Measurements from ENCODE around the gene ZMAT2. TPM values are rescaled to one million over a fixed set of nuclear protein-coding genes. Genes with fewer than 3 reads are reported as not detected.

The ZMAT2 gene
- total RNA-seq, 1 experiment from 2014 or later = 75.9 TPM

DNA sequence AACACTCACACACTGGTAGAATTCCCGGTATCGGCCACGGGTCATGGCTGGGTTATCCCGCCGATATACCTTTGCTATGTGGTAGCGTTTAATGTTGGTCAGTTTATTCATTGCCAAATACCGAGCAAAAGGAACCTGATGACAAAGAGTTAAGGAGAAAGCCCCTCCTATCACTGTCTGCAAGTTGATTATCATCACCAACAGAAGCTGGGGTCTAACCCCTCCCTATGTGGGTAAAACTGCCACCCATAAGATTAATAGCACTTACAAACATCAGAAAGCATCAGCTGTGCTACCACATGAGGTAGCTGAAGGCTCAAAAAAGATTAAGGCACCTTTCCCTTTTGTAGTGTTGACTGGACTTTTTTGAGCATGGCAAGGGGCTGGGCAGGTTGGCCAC is 21.3 kb upstream of the ZMAT2 start:
- Mint-ChIP-seq H3K4me3 (ENCODE audit: low read depth, unreplicated experiment) (no peak overlapping the region), H3K36me3 (ENCODE audit: insufficient read depth, unreplicated experiment) (peaks cover 39% of the 10 kb centered on the region), H3K27ac (ENCODE audit: unreplicated experiment) (no peak overlapping the region), H3K4me1 (ENCODE audit: low read depth, unreplicated experiment) (no peaks in the 10 kb centered on the region), H3K9me3 (ENCODE audit: low read depth, unreplicated experiment) (no peaks in the 10 kb centered on the region), H3K27me3 (ENCODE audit: unreplicated experiment) (no peaks in the 10 kb centered on the region)
- CTCF ChIA-PET = no interaction called here
- TF ChIP-seq, protein P1, sequence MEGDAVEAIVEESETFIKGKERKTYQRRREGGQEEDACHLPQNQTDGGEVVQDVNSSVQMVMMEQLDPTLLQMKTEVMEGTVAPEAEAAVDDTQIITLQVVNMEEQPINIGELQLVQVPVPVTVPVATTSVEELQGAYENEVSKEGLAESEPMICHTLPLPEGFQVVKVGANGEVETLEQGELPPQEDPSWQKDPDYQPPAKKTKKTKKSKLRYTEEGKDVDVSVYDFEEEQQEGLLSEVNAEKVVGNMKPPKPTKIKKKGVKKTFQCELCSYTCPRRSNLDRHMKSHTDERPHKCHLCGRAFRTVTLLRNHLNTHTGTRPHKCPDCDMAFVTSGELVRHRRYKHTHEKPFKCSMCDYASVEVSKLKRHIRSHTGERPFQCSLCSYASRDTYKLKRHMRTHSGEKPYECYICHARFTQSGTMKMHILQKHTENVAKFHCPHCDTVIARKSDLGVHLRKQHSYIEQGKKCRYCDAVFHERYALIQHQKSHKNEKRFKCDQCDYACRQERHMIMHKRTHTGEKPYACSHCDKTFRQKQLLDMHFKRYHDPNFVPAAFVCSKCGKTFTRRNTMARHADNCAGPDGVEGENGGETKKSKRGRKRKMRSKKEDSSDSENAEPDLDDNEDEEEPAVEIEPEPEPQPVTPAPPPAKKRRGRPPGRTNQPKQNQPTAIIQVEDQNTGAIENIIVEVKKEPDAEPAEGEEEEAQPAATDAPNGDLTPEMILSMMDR (IDR thresholded peaks at IDR 0.05; ENCODE audit: unreplicated experiment) = no peak
- no TSS peak for BruUV-seq (replicated peaks)
- intact Hi-C loops (cut with micrococcal nuclease; ENCODE audit: unreplicated experiment) = no loop called here
- no peak for DNase-seq

GRCh38 chr5:140690376-140690932 is 9.8 kb upstream of the ZMAT2 start:
- TSS peak; percentile 49 for BruUV-seq (replicated peaks)
- H3K27ac Mint-ChIP-seq (ENCODE audit: unreplicated experiment) = peak overlapping the region; percentile 73
- intact Hi-C loops (cut with micrococcal nuclease; ENCODE audit: unreplicated experiment) = no loop called here
- H3K4me3 Mint-ChIP-seq (ENCODE audit: low read depth, unreplicated experiment) = peak overlapping the region; percentile 93
- peaks cover 50% of the 10 kb centered on the region for H3K36me3 Mint-ChIP-seq (ENCODE audit: insufficient read depth, unreplicated experiment)
- no peaks in the 10 kb centered on the region for H3K4me1 Mint-ChIP-seq (ENCODE audit: low read depth, unreplicated experiment)
- H3K9me3 Mint-ChIP-seq (ENCODE audit: low read depth, unreplicated experiment) = no peaks in the 10 kb centered on the region
- TF ChIP-seq, protein P1 (IDR thresholded peaks at IDR 0.05; ENCODE audit: unreplicated experiment) = no peak
- CTCF ChIA-PET = interaction anchor here (0.5 to 1.8 kb wide), 7 partner anchors 10 to 874 kb away, joined by 3 to 9 read pairs (median 4); partner anchors contain the start of genes IK, NDUFA2, TMCO6 and ZMAT2
- no peaks in the 10 kb centered on the region for H3K27me3 Mint-ChIP-seq (ENCODE audit: unreplicated experiment)
- no peak for DNase-seq

DNA sequence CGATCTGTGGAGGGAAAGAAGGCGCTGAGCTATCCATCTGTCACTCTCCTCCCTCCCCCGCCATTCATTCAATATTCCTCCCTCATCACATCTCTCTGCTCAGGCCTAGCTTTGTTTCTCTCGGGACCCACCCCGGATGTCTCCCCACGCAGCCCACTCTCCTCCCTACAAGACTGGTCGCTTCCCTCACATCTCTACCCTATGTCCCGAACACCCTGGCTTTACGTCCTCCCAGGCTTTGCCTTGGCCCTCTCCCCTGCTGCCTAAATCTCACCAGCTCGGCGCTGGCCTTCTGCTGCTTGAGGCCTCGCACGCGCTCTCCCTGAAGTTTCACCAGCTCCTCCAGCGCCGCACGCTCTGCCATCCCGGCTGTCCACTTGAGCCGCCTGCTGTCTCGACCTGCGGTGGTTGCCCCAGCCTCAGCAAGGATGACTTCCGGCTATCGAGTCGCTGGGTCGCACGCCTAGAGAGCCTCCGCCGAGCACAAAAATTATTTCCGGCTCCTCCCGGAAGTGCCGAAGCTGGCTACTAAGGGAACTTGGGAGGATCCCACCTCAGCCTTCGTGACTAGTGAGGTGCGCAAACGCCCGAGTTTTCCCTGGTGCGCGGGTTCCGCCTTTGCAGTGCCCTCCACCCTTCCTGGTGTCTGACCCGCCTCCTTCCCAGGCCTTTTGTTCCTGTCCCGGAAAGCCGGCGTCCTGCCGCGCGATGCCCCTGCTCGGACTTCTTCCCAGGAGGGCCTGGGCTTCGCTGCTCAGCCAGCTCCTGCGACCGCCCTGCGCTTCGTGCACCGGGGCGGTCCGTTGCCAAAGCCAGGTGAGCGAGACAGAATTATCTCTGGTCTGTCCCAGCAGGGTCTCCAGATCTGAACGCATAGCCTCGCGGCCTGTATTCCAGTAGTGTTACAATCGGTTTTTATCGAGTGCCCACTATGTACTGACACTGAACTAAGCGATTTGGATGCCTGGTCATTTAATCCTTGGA is 9.0 kb upstream of the ZMAT2 start, which contains the start of the genes HARS1 and HARS2:
TSS of gene HARS1 (minus strand) at position 430 of the 984 bp plus-strand sequence. CDS start at position 364, 66 bp downstream.
TSS of gene HARS2 (plus strand) at position 515 of the 984 bp plus-strand sequence. CDS start at position 709, 194 bp downstream.
- Mint-ChIP-seq H3K27me3 (ENCODE audit: unreplicated experiment) (no peaks in the 10 kb centered on the region), H3K4me3 (ENCODE audit: low read depth, unreplicated experiment) (peak within 1 kb of the TSS; percentile 93), H3K9me3 (ENCODE audit: low read depth, unreplicated experiment) (no peaks in the 10 kb centered on the region), H3K36me3 (ENCODE audit: insufficient read depth, unreplicated experiment) (peaks cover 52% of the 10 kb centered on the region), H3K27ac (ENCODE audit: unreplicated experiment) (peak within 1 kb of the TSS; percentile 73), H3K4me1 (ENCODE audit: low read depth, unreplicated experiment) (no peaks in the 10 kb centered on the region)
- CTCF ChIA-PET = interaction anchor here (0.5 to 1.8 kb wide), 9 partner anchors 9 to 873 kb away, joined by 3 to 9 read pairs (median 4); partner anchors contain the start of genes IK, NDUFA2, TMCO6 and ZMAT2
- intact Hi-C loops (cut with micrococcal nuclease; ENCODE audit: unreplicated experiment) = loop anchor here (1.0 kb wide), 1 partner anchor 27 kb away; the partner anchor contains the start of gene WDR55
- DNase-seq = peak; percentile 93
- TF ChIP-seq, protein P1 (IDR thresholded peaks at IDR 0.05; ENCODE audit: unreplicated experiment) = no peak
- BruUV-seq (replicated peaks) = no TSS peak

DNA sequence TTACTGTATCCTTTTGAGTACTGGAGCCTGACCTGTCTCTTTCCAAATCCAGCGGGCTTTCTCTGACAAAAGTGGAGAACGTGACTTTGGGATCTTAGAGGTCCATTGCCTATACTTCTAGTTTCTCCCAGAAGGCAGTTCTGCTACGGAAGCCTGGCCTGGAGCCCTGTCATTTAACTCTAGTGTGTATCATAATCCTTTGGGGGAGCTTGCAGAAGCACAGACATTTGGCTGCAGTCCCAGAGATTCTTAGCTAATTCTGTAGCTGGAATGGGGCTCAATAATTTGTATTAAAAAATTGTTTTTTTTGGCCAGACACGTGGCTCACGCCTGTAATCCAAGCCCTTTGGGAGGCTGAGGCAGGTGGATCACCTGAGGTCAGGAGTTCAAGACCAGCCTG is 6.0 kb upstream of the ZMAT2 start:
- CTCF ChIA-PET = no interaction called here
- H3K36me3 Mint-ChIP-seq (ENCODE audit: insufficient read depth, unreplicated experiment) = peaks cover 67% of the 10 kb centered on the region
- H3K9me3 Mint-ChIP-seq (ENCODE audit: low read depth, unreplicated experiment) = no peaks in the 10 kb centered on the region
- no TSS peak for BruUV-seq (replicated peaks)
- H3K4me3 Mint-ChIP-seq (ENCODE audit: low read depth, unreplicated experiment) = no peak overlapping the region
- no peaks in the 10 kb centered on the region for H3K27me3 Mint-ChIP-seq (ENCODE audit: unreplicated experiment)
- TF ChIP-seq, protein P1 (IDR thresholded peaks at IDR 0.05; ENCODE audit: unreplicated experiment) = no peak
- H3K27ac Mint-ChIP-seq (ENCODE audit: unreplicated experiment) = no peak overlapping the region
- DNase-seq = no peak
- intact Hi-C loops (cut with micrococcal nuclease; ENCODE audit: unreplicated experiment) = no loop called here
- H3K4me1 Mint-ChIP-seq (ENCODE audit: low read depth, unreplicated experiment) = no peaks in the 10 kb centered on the region

Measured in Calu3 (cell line).